Ishikawa (cell line): ENCODE measurements around the gene GDAP2.

Experiments used
- CEBPB ChIP-seq: IDR thresholded peaks from 2 replicates; pipeline ENCODE4 v1.6.1; 2012
- CREB1 ChIP-seq: IDR thresholded peaks from 2 replicates; pipeline ENCODE4 v1.6.1; 2012; ENCODE audit warnings: low read depth
- EGR1 ChIP-seq: IDR thresholded peaks from 2 replicates; pipeline ENCODE4 v1.6.1; 2012
- EP300 ChIP-seq: IDR thresholded peaks from 2 replicates; pipeline ENCODE4 v1.6.1; 2012; ENCODE audit warnings: borderline replicate concordance
- FOXM1 ChIP-seq: IDR thresholded peaks from 2 replicates; pipeline ENCODE4 v1.6.1; 2012; ENCODE audit warnings: low read depth, borderline replicate concordance
- NFIC ChIP-seq: IDR thresholded peaks from 2 replicates; pipeline ENCODE4 v1.6.1; 2012
- RAD21 ChIP-seq: IDR thresholded peaks from 2 replicates; pipeline ENCODE4 v1.6.1; 2012; ENCODE audit warnings: low read depth
- TAF1 ChIP-seq: IDR thresholded peaks from 2 replicates; pipeline ENCODE4 v1.6.1; 2012; ENCODE audit warnings: low read depth, mild to moderate bottlenecking
- TCF12 ChIP-seq: IDR thresholded peaks from 2 replicates; pipeline ENCODE4 v1.6.1; 2012; ENCODE audit warnings: low read depth
- TEAD4 ChIP-seq: IDR thresholded peaks from 2 replicates; pipeline ENCODE4 v1.6.1; 2012
- YY1 ChIP-seq: IDR thresholded peaks from 2 replicates; pipeline ENCODE4 v1.6.1; 2012; ENCODE audit warnings: low read depth
- ZBTB7A ChIP-seq: IDR thresholded peaks from 2 replicates; pipeline ENCODE4 v1.6.1; 2012; ENCODE audit warnings: low read depth
- TF ChIP-seq, protein P1 (sequence below): IDR thresholded peaks from 2 replicates; pipeline ENCODE4 v1.6.1; 2012
- TF ChIP-seq, protein P2 (sequence below): IDR thresholded peaks from 2 replicates; pipeline ENCODE4 v1.6.1; 2012
- TF ChIP-seq, protein P3 (sequence below): IDR thresholded peaks from 2 replicates; pipeline ENCODE4 v1.6.1; 2012; ENCODE audit warnings: low read depth, mild to moderate bottlenecking

The GDAP2 gene

DNA sequence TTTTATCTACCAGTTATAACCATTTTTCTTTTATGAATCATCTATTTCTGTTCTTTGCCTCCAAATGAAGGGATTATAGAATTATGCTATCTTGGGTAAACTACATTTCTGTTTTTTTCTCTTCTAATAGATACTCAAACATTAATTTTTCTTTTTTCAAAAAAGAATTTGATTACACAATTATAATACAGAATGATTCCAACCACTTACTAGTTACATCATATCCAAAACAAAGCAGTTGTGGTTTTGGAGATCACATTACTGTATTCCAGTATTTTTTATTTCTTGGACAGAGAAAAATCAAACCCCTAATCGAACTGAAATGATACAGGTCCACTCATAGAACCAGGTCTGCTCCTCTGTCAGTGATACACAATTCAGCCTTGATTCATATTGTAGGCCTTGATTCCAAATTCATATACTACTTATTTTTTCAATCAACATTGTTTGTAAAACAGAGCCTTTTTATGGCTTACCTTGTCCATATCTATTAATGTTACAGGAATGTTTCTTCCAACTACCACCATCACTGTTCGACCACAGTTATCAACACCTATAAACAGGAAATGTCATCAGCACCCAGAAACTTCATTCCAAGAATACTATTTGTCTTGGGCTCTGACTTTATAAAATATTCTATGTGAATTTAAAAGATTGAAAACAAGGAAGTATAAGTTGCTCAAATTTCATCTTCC lies 43.2 kb downstream of the GDAP2 start:
- TF ChIP-seq RAD21 (no peak), YY1 (no peak), CEBPB (no peak), ZBTB7A (no peak), FOXM1 (no peak), TCF12 (no peak), CREB1 (no peak), NFIC (no peak)
- TF ChIP-seq, protein P1, sequence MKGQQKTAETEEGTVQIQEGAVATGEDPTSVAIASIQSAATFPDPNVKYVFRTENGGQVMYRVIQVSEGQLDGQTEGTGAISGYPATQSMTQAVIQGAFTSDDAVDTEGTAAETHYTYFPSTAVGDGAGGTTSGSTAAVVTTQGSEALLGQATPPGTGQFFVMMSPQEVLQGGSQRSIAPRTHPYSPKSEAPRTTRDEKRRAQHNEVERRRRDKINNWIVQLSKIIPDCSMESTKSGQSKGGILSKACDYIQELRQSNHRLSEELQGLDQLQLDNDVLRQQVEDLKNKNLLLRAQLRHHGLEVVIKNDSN: no peak
- TF ChIP-seq, protein P2, sequence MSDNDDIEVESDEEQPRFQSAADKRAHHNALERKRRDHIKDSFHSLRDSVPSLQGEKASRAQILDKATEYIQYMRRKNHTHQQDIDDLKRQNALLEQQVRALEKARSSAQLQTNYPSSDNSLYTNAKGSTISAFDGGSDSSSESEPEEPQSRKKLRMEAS: no peak
- TF ChIP-seq, protein P3, sequence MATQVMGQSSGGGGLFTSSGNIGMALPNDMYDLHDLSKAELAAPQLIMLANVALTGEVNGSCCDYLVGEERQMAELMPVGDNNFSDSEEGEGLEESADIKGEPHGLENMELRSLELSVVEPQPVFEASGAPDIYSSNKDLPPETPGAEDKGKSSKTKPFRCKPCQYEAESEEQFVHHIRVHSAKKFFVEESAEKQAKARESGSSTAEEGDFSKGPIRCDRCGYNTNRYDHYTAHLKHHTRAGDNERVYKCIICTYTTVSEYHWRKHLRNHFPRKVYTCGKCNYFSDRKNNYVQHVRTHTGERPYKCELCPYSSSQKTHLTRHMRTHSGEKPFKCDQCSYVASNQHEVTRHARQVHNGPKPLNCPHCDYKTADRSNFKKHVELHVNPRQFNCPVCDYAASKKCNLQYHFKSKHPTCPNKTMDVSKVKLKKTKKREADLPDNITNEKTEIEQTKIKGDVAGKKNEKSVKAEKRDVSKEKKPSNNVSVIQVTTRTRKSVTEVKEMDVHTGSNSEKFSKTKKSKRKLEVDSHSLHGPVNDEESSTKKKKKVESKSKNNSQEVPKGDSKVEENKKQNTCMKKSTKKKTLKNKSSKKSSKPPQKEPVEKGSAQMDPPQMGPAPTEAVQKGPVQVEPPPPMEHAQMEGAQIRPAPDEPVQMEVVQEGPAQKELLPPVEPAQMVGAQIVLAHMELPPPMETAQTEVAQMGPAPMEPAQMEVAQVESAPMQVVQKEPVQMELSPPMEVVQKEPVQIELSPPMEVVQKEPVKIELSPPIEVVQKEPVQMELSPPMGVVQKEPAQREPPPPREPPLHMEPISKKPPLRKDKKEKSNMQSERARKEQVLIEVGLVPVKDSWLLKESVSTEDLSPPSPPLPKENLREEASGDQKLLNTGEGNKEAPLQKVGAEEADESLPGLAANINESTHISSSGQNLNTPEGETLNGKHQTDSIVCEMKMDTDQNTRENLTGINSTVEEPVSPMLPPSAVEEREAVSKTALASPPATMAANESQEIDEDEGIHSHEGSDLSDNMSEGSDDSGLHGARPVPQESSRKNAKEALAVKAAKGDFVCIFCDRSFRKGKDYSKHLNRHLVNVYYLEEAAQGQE: no peak

DNA sequence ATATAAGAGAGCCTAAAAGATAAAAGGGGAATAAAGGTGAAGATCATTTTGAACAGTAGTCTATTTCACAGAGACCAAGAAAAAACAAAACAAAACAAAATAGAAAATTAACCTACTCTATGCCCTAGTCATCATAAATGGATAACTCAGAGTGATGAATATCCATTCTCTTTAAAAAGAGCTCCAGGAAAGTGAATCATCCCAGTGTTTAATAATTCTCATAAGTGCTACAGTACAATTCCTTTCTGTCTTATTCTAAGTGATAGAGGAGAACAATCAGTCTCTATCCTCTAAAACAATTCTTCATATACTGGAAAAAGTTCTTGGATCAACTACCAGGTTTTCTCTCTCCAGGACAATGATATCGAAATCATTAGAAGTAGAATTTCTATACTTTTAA lies 45.8 kb downstream of the GDAP2 start:
- no peak for TF ChIP-seq NFIC
- no peak for TF ChIP-seq TAF1
- TF ChIP-seq, protein P1: no peak
- no peak for TF ChIP-seq YY1
- no peak for TF ChIP-seq TCF12
- no peak for TF ChIP-seq ZBTB7A

DNA sequence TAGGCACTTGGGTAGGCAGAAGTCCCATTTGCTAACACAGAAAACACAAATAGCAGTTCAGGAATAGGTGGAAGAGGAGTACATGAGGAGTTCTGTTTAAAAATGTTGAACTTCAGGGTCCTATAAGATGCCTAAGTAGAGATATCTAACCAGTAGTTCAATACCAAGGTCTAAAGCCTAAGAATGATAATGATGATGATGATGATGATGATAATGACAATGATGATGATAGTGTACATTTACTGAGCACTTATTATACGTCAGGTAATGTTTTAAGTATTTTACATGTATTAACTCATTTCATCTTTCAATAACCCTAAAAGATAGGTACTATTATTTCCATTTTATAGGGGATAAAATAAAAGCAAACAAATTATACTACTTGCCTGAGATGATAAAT lies 50.1 kb downstream of the GDAP2 start:
- TF ChIP-seq CEBPB (no peak), NFIC (no peak), EP300 (no peak), EGR1 (no peak), TCF12 (no peak), TEAD4 (no peak), RAD21 (no peak), ZBTB7A (no peak)
- TF ChIP-seq, protein P3: no peak
- TF ChIP-seq, protein P2: no peak

DNA sequence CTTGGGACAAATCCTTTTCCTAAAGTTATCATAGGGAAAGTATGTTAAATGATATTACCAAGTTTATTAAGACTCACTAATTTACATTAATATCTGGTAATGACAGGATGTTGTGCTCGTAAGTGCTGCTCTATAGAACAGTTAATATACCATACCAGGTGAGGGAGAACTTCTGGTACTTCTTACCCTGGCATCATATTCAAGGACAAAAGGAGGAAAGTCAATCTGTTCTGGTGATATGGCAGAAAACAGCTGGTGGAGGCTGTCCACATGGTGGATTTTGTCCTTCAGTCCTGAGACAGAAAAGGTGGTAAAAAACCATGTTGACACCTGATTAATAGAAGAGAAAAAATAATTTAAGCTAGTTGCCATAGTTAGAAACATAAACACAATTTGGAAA lies 51.6 kb downstream of the GDAP2 start:
- TF ChIP-seq RAD21: no peak
- TF ChIP-seq, protein P3: no peak

DNA sequence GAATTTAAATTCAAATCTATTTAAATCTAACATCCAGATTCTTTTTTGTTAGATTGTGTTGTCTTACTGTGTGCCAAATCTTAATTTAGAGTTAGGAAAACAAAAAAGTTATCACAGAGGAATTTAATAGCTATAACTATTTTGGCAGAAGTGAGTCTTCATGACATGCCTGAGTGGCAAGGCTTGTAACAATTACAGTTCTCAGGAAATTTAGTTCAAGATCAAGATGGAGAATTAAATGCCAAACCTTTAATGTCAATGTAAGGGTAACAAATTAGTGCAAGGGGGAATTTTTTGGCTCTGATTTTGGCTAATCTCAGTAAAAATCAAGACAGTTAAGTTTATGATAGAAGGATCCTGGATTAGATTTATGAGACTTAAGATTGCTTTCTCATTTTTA lies 58.4 kb downstream of the GDAP2 start:
- TF ChIP-seq YY1 (no peak), TEAD4 (no peak), TAF1 (no peak), RAD21 (no peak), CEBPB (no peak), ZBTB7A (no peak), FOXM1 (no peak), EGR1 (no peak), EP300 (no peak), TCF12 (no peak), NFIC (no peak), CREB1 (no peak)
- TF ChIP-seq, protein P1: no peak
- TF ChIP-seq, protein P3: no peak
- TF ChIP-seq, protein P2: no peak
